Stimulated activated naive CD4-positive, alpha-beta T cell (primary cell): ENCODE data around the gene ZMYND8.
"Not testable (repeated sequence)": the region's sequence is repeated elsewhere in the genome, so short reads cannot be mapped to it uniquely, and the experiment has no call there.

Experiments used
- DNase-seq, 6 experiments: peaks; one replicate each; lab custom pipeline; 2025; lab: John Stamatoyannopoulos, UW

Gene ZMYND8

GRCh38 chr20:47264137-47264769, 92.2 kb downstream of the ZMYND8 start:
- DNase-seq: not testable (repeated sequence)

DNA sequence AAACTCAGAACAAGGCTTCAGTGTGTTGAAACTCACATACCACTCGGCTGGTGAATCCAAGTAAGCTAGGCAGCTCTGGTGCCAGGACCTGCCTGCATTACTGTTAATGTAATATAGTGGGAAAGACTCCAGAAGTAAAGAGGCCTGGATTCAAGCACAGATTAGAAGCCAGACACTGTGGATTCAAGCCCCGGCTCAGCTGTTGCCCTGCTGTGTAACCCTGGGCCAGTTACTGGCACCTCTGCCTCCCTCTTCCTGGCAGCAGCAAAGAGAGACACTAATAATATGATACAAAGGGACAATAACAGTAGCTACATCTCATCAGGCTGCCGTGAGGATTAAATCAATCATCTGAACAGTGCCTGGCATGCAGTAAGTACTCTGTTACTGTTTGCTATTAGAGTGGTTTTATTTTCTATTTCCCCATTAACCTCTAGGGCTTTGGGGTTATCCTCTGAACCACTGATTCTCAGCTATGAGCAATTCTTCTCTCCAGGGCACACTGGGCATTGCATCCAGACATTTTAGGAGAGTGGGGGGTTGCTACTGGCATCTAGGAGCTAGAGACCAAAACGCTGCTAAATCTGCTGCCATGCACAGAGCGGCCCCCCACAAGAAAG, 92.9 kb downstream of the ZMYND8 start:
- DNase-seq: no peak

- no peak for DNase-seq
These were observed 93.4 kb downstream of the ZMYND8 start for GRCh38 chr20:47263080-47263464.

DNA sequence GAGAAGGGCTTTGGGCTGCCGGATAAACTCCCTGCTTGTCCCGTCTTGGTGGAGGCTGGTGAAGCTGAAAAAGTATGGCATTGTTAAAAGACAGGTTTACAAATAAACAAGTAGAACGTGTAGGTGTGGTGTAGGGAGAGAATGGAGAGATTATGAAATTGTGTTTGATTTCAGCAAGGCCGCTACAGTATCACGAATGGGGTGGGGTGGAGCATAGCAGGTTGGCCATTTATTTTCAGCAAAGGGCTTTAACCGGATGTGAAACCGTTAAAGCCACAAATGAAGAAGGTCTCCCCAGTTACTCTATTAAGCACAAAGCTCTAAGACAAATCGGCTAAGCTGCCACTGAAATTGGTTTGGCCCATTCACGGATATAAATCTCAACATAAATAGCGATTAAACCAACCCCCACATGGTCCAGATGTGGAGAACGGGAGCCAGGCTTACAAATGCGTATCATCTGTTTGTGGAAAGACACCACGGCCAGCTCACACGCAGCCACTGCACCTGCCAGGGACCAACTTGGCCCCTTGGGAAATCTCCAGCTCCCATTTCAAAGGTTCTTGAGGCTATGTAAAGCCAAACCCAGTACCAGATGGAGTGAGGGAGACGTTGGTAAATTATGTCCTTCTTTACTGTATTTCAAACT, 94.0 kb downstream of the ZMYND8 start:
- no peak for DNase-seq

DNA sequence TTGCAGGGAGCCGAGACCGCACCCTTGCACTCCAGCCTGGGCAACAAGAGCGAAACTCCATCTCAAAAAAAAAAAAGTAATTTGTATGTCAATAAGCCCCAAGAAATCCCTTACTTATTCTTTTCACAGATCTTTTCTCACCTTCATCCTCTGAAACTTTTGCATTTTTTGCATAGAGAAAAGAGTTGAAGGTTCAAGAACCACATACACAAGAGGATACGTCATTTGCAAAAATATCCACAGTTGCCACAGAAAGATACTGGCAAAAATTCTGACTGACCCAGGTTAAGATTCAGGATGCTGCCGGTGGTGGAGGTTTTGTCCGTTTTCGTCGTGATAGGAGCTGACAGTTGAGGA, 94.5 kb downstream of the ZMYND8 start:
- DNase-seq: no peak

- DNase-seq: not testable (repeated sequence)
These were observed 95.2 kb downstream of the ZMYND8 start for GRCh38 chr20:47261161-47261774.

DNA sequence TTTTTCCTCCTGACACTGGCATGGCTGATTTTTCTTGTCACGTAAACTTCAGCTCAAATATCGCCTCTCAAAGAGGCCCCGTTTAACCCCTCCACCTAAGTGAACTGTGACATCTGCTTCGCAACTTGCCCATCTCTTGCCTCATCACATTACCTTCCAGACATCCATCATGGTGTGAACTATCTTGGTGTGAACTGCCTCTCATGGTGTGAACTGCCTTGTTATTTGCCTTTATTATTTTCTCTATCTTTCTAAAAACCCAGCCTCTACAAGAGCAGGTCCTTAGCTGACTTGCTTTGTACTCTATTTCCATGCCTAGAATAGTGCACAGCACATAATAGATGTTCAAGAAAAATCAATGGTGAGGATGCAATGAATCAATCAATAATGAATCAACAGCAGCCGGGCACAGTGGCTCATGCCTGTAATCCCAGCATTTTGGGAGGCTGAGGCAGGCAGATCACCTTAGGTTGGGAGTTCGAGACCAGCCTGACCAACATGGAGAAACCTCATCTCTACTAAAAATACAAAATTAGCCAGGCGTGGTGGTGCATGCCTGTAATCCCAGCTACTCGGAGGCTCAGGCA, 95.9 kb downstream of the ZMYND8 start:
- DNase-seq: not testable (repeated sequence)

- DNase-seq: no peak
These were observed 97.5 kb downstream of the ZMYND8 start for GRCh38 chr20:47258745-47259695.

- no peak for DNase-seq
These were observed 98.7 kb downstream of the ZMYND8 start for GRCh38 chr20:47257771-47258170.

GRCh38 chr20:47257256-47257655, 99.2 kb downstream of the ZMYND8 start:
- no peak for DNase-seq

DNA sequence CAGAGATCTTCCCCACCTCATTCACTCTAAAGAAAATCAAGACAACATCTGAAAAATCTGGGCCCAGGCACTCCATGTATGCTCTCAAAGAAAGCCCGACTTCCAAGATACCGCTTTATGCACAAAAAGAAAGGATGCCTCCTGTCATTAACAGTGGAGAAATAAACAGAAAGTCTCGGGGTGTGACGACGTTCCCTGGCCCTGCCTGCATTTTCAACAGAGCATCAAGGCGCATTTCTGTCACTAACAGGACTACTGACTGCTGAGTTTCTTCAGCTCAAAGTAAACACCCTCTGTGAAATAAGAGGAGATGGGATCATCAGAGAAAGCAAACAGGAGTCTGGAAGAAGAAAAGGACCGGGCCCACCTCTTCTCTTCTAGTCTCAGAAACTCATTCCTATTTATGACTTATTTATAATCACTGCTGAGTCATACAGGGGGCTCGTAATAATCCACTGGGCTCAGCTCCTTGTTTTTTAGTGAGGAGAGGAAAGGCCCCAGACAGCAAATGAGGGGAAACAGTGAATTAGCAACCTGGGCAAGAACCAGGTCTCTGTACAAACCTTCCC, 99.7 kb downstream of the ZMYND8 start:
- DNase-seq: no peak

- DNase-seq: no peak
These were observed 102.6 kb downstream of the ZMYND8 start for GRCh38 chr20:47253872-47254271.

DNA sequence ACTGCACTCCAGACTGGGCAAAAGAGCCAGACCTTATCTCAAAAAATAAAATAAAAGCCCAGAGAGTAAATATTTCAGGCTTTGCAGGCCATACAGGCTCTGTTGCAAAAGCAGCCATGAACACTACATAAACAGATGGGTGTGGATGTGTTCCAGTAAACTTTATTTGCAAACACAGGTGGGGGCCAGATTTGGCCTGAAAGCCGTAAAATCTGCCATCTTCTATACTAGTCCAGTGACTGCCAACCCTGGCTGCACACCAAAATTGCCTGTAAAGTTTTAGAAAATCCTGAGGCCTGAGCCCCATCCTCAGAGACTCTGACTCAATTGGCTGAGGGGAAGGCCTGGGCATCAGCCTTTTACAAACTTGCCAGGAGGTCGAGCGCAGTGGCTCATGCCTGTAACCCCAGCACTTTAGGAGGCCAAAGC, 103.6 kb downstream of the ZMYND8 start:
- no peak for DNase-seq

DNA sequence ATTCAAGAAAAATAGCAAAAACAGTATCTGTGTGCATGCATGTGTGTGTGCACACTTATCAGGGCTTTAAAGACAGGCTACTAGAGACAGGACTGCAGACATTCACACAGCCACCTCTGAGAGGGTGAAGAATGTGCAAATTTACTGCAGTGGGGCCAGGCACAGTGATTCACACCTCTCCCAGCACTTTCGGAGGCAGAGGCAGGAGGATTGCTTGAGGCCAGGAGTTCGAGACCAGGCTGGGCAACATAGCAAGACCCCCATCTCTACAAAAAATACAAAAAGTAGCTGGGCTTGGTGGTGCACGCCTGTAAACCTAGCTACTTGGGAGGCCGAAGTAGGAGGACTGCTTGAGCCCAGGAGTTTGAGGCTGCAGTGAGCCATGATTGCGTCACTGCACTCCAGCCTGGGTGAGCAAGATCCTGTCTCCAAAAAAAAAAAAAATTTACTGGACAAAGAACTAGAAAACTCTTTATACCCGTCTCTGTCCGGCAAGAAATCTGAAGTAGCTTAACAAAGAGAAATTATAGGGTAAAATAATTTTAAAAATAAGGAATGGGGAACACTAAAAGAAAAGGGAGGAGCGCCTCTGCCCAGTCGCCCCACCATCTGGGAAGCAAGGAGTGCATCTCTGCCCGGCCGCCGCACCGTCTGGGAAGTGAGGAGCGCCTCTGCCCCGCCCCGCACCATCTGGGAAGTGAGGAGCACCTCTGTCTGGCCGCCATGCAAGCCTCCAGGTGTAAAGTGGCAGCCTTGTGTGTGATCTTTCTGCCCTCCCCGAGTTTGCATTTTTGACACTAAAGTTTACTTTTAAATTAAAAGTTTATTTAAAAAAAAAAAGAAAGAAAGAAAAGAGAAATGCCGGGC, 105.1 kb downstream of the ZMYND8 start:
- DNase-seq: no peak

DNA sequence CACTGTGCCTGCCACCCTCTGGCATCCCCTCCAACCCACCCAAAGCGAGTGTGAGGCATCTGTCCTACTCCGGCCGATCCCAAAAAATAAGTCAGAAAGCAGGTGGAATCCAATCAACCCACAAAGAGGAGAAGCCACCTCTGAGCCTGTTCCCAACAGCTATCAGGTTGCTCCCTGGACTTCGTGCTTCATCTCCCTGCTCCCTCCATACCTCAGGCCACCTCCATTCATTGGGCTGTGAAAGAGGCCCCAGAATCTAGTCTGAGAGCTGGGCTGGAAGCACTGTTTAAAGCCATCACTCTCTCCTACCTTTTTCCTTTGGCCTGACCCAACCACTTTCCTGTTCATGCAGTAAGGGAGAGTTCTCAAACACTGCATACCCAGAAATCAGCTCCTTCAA, 106.1 kb downstream of the ZMYND8 start:
- DNase-seq: no peak

GRCh38 chr20:47249913-47250312, 106.6 kb downstream of the ZMYND8 start:
- no peak for DNase-seq

- DNase-seq: no peak
These were observed 108.0 kb downstream of the ZMYND8 start for GRCh38 chr20:47248448-47248966.

DNA sequence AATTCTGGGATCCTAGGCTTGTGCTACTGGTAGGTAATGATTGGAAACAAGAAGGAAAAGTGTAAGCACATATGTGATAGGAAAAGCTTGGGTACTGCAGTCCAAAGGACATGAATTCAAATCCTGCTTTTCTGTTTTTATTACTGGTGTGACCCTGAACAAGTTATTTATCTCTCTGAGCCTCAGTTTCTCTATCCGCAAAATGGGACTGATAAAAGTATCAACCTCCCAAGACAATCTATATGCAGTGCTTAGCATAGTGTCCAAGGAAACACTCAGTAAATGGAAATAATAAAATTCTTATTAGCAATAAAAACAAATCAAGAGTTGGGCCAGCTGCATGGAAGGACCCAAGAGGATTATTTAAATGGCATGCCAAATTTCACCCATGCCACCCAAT, 108.5 kb downstream of the ZMYND8 start:
- DNase-seq: no peak

- no peak for DNase-seq
These were observed 110.3 kb downstream of the ZMYND8 start for GRCh38 chr20:47246061-47246777.
